Upper lobe of left lung (tissue), 6 donors: ENCODE results near the gene PSMB9. TPM values are rescaled to one million over a fixed set of nuclear protein-coding genes. Genes with fewer than 3 reads are reported as not detected.

Experiments
- ATAC-seq, 2 donors: fragments of 200-7000 bp; cut with Tn5 transposase; one replicate each; pipeline ENCODE4 v1.9.1; 2022; ENCODE audit warnings: mild to moderate bottlenecking in 2 of 2, moderate library complexity in 2 of 2; ENCODE audit not compliant: low FRiP score in 2 of 2
- DNase-seq, 2 donors: peaks; one replicate each; pipeline ENCODE4 v3.0.0-alpha.2; 2019 to 2020
- H3K27ac ChIP-seq, 4 donors: fragments of 200-600 bp; sonication (generic); one replicate each; pipeline ENCODE4 v1.5.1; 2016 to 2019
- H3K27me3 ChIP-seq, 4 donors: fragments of 200-600 bp; sonication (generic); one replicate each; pipeline ENCODE4 v1.5.1; 2017 to 2019
- H3K36me3 ChIP-seq, 4 donors: fragments of 200-600 bp; sonication (generic); one replicate each; pipeline ENCODE4 v1.5.1; 2016 to 2019
- H3K4me1 ChIP-seq, 4 donors: fragments of 200-600 bp; sonication (generic); one replicate each; pipeline ENCODE4 v1.5.1; 2018 to 2019
- H3K4me3 ChIP-seq, 4 donors: fragments of 200-600 bp; sonication (generic); one replicate each; pipeline ENCODE4 v1.5.1; 2017 to 2019; ENCODE audit warnings: mild to moderate bottlenecking in 2 of 4, moderate library complexity in 1 of 4
- H3K9me3 ChIP-seq, 4 donors: fragments of 200-600 bp; sonication (generic); one replicate each; pipeline ENCODE4 v1.5.1; 2018 to 2019
- CTCF ChIP-seq, 6 experiments: fragments of 450-650 bp in 4 of 6; fragments of 200-600 bp in 2 of 6; sonication (generic) in 2 of 6; IDR thresholded peaks; one replicate each; pipeline ENCODE4 v1.5.1; 2016 to 2019; ENCODE audit warnings: antibody characterized with exemption in 6 of 6
- EP300 ChIP-seq, 4 donors: sonication (generic); formaldehyde crosslinking; IDR thresholded peaks; one replicate each; pipeline ENCODE4 v1.5.1; 2017; ENCODE audit warnings: antibody characterized with exemption in 4 of 4, control low read depth in 2 of 4
- POLR2A ChIP-seq, 4 donors: fragments of 450-650 bp; IDR thresholded peaks; one replicate each; pipeline ENCODE4 v1.5.1; 2016 to 2017; ENCODE audit warnings: antibody characterized with exemption in 4 of 4, mild to moderate bottlenecking in 2 of 4
- POLR2AphosphoS5 ChIP-seq, 2 donors: sonication (generic); formaldehyde crosslinking; IDR thresholded peaks; one replicate each; pipeline ENCODE4 v1.5.1; 2017; ENCODE audit warnings: antibody characterized with exemption in 2 of 2
- WGBS, 2 donors: methylation state at CpG; one replicate each; pipeline ENCODE4 v1.1.5; 2017 to 2018; 5-methylcytosine and 5-hydroxymethylcytosine counted together
- total RNA-seq, 6 donors: library from RNA; depleted of rRNA in 4 of 6; stranded (reverse); fragments of >200 nt in 4 of 6; gene quantifications; one replicate each; pipeline versions ENCODE4 v1.1.0 to v1.2.1, GENCODE V29; 2016 to 2021
- donor health status: DM: no; HTN: no; CAD: no; lungs with moderate emphysema.
- donor health status: DM: no; HTN: yes; CAD: no; lungs with severe emphysema.

PSMB9 gene
- total RNA-seq, 6 donors from 2014 or later: 34.4 to 85.9 (median 45.5) TPM

- Histone ChIP-seq H3K27ac (no peak overlapping the region), H3K4me1 (peaks cover 13 to 32% (median 21%) of the 10 kb centered on the region in 4 donors), H3K36me3 (peaks cover 5 to 40% (median 16%) of the 10 kb centered on the region in 4 donors), H3K27me3 (no peaks in the 10 kb centered on the region), H3K4me3 (no peak overlapping the region), H3K9me3 (no peaks in the 10 kb centered on the region)
- TF ChIP-seq POLR2AphosphoS5 (IDR thresholded peaks at IDR 0.05) (no peak), POLR2A (IDR thresholded peaks at IDR 0.05) (no peak), EP300 (IDR thresholded peaks at IDR 0.05) (no peak), CTCF (IDR thresholded peaks at IDR 0.05) (no peak)
- no peak for ATAC-seq
- peak in 1 of 2 donors; percentile 38 for DNase-seq
- WGBS, 2 donors: 87 to 91% methylated on average over 14 of the region's 14 CpGs
Measured at GRCh38 chr6:32857156-32857891, 3.3 kb downstream of the PSMB9 start.

- Histone ChIP-seq H3K9me3 (no peaks in the 10 kb centered on the region), H3K4me3 (no peak overlapping the region), H3K4me1 (peaks cover 10 to 32% (median 19%) of the 10 kb centered on the region in 4 donors), H3K27me3 (no peaks in the 10 kb centered on the region), H3K27ac (no peak overlapping the region), H3K36me3 (peaks cover 5 to 40% (median 16%) of the 10 kb centered on the region in 4 donors)
- WGBS, 2 donors: 85 to 90% methylated on average over 5 of the region's 5 CpGs
- TF ChIP-seq POLR2A (IDR thresholded peaks at IDR 0.05) (no peak), POLR2AphosphoS5 (IDR thresholded peaks at IDR 0.05) (no peak), CTCF (IDR thresholded peaks at IDR 0.05) (no peak), EP300 (IDR thresholded peaks at IDR 0.05) (no peak)
- DNase-seq (no peak), ATAC-seq (no peak)
Measured at GRCh38 chr6:32858194-32858593, 4.2 kb downstream of the PSMB9 start.

DNA sequence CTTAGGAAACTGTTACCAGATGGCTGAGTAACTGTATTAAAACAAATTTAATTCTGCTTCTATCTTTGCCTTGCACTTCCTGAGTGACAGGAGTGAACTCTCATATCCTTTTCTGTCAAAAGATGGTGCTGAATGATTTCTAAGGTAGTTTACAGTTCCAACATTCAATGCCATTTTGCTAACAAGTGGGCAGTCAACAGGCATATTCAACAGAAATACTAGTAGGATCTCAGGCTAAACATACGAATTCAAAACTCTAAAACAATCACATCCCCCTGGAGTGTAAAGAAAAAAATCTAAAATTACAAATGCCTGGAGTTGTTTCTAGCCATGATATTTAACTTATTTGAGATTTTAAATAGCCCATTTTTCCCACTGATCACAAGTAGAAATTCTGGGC is 6.7 kb downstream of the PSMB9 start:
- Histone ChIP-seq H3K27me3 (no peaks in the 10 kb centered on the region), H3K36me3 (peaks cover 5 to 40% (median 16%) of the 10 kb centered on the region in 4 donors), H3K4me1 (peaks cover 4 to 23% (median 9%) of the 10 kb centered on the region in 4 donors), H3K27ac (peak overlapping the region in 3 of 4 donors; percentile 54 to 69 (median 68)), H3K4me3 (no peak overlapping the region), H3K9me3 (no peaks in the 10 kb centered on the region)
- ATAC-seq: no peak
- TF ChIP-seq CTCF (IDR thresholded peaks at IDR 0.05): no peak
- no peak for TF ChIP-seq POLR2A (IDR thresholded peaks at IDR 0.05)
- TF ChIP-seq POLR2AphosphoS5 (IDR thresholded peaks at IDR 0.05): no peak
- no peak for TF ChIP-seq EP300 (IDR thresholded peaks at IDR 0.05)
- WGBS, 2 donors: 61 to 68% methylated on average over 1 of the region's 1 CpG
- DNase-seq: no peak

GRCh38 chr6:32862725-32863124 is 8.7 kb downstream of the PSMB9 start:
- WGBS, 2 donors: 50 to 56% methylated on average over 3 of the region's 3 CpGs
- TF ChIP-seq POLR2AphosphoS5 (IDR thresholded peaks at IDR 0.05): no peak
- TF ChIP-seq POLR2A (IDR thresholded peaks at IDR 0.05): no peak
- TF ChIP-seq EP300 (IDR thresholded peaks at IDR 0.05): no peak
- TF ChIP-seq CTCF (IDR thresholded peaks at IDR 0.05): no peak
- Histone ChIP-seq H3K27me3 (no peaks in the 10 kb centered on the region), H3K9me3 (no peaks in the 10 kb centered on the region), H3K4me3 (no peak overlapping the region), H3K4me1 (peaks cover 0 to 17% (median 5%) of the 10 kb centered on the region in 4 donors), H3K36me3 (peaks cover 5 to 25% (median 15%) of the 10 kb centered on the region in 4 donors), H3K27ac (no peak overlapping the region)
- ATAC-seq: no peak
- DNase-seq: no peak
